Central memory CD4-positive, alpha-beta T cell (primary cell): ENCODE data around the gene IL33.

ENCODE experiments used
- DNase-seq: peaks from one replicate; pipeline ENCODE4 v3.0.0; 2022

IL33 gene

GRCh38 chr9:6218099-6218502, 2.5 kb downstream of the IL33 start:
- DNase-seq = no peak

GRCh38 chr9:6219040-6219439, 3.4 kb downstream of the IL33 start:
- no peak for DNase-seq

- DNase-seq = no peak
Measured at GRCh38 chr9:6219981-6220380, 4.4 kb downstream of the IL33 start.

GRCh38 chr9:6224393-6225154, 9.0 kb downstream of the IL33 start:
- no peak for DNase-seq

GRCh38 chr9:6226696-6227095, 11.1 kb downstream of the IL33 start:
- DNase-seq = no peak

GRCh38 chr9:6229186-6229585, 13.6 kb downstream of the IL33 start:
- no peak for DNase-seq

- no peak for DNase-seq
Measured at GRCh38 chr9:6229619-6230018, 14.0 kb downstream of the IL33 start.

GRCh38 chr9:6230037-6230780, 14.6 kb downstream of the IL33 start:
- no peak for DNase-seq

- no peak for DNase-seq
Measured at GRCh38 chr9:6232336-6232945, 16.8 kb downstream of the IL33 start.

- no peak for DNase-seq
Measured at GRCh38 chr9:6234014-6234413, 18.4 kb downstream of the IL33 start.

- no peak for DNase-seq
Measured at GRCh38 chr9:6237267-6237666, 21.7 kb downstream of the IL33 start.

GRCh38 chr9:6239048-6239461, 23.4 kb downstream of the IL33 start:
- DNase-seq = no peak

GRCh38 chr9:6239694-6240093, 24.1 kb downstream of the IL33 start:
- DNase-seq = no peak

GRCh38 chr9:6243746-6244145, 28.1 kb downstream of the IL33 start:
- no peak for DNase-seq

- DNase-seq = no peak
Measured at GRCh38 chr9:6247266-6247665, 31.7 kb downstream of the IL33 start.

GRCh38 chr9:6268826-6269397, 53.3 kb downstream of the IL33 start:
- no peak for DNase-seq

- no peak for DNase-seq
Measured at GRCh38 chr9:6270896-6271295, 55.3 kb downstream of the IL33 start.

- no peak for DNase-seq
Measured at GRCh38 chr9:6271508-6272228, 56.1 kb downstream of the IL33 start.

- DNase-seq = no peak
Measured at GRCh38 chr9:6272229-6272598, 56.6 kb downstream of the IL33 start.

GRCh38 chr9:6277417-6277816, 61.8 kb downstream of the IL33 start:
- DNase-seq = no peak

- DNase-seq = no peak
Measured at GRCh38 chr9:6301858-6302257, 86.3 kb downstream of the IL33 start.

- DNase-seq = no peak
Measured at GRCh38 chr9:6302417-6302816, 86.8 kb downstream of the IL33 start.

GRCh38 chr9:6304232-6304631, 88.6 kb downstream of the IL33 start:
- DNase-seq = no peak
